ENCODE measurements around the gene MAK.
"Not testable (repeated sequence)": the region's sequence is repeated elsewhere in the genome, so short reads cannot be mapped to it uniquely, and the experiment has no call there.

Gene MAK

GRCh38 chr6:10874207-10874606 lies 35.9 kb upstream of the MAK start:
- no peak for TF ChIP-seq CTCF (IDR thresholded peaks at IDR 0.05; ENCODE audit: unreplicated experiment in 3 of 3)
- H3K27me3 Mint-ChIP-seq (ENCODE audit: low read depth) = peaks cover 28% of the 10 kb centered on the region
- no peaks in the 10 kb centered on the region for H3K36me3 Mint-ChIP-seq (ENCODE audit: low read depth)

DNA sequence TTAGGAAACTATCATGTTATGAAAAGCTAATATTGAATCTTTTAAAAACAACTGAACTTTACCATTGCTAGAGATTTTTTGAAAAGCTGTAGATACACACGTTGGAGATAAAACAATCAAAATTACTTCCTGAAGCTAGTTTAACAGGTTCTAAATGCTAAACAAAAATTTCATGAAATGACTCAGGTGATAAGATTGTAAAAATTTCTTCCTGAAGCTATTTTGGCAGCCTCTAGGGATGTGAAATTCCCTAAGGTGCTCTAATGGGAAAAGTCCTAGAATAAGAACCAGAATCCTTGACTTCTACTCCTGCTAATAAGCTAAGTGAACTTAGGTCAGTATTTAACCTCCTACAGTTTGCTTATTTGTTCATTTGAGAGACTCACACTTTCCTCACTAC lies 35.0 kb upstream of the MAK start:
- Mint-ChIP-seq H3K4me3 (no peak overlapping the region), H3K27ac (no peak overlapping the region), H3K9me3 (no peaks in the 10 kb centered on the region), H3K27me3 (ENCODE audit: low read depth) (peaks cover 21% of the 10 kb centered on the region), H3K4me1 (no peaks in the 10 kb centered on the region), H3K36me3 (ENCODE audit: low read depth) (no peaks in the 10 kb centered on the region)
- TF ChIP-seq CTCF (IDR thresholded peaks at IDR 0.05; ENCODE audit: unreplicated experiment in 3 of 3) = no peak

More at GRCh38 chr6:10874207-10874606, 35.9 kb upstream of the MAK start:
- Mint-ChIP-seq H3K4me3 (no peak overlapping the region), H3K27ac (no peak overlapping the region), H3K9me3 (no peaks in the 10 kb centered on the region), H3K4me1 (no peaks in the 10 kb centered on the region)

- Mint-ChIP-seq H3K9me3 (no peaks in the 10 kb centered on the region), H3K27ac (no peak overlapping the region), H3K4me1 (no peaks in the 10 kb centered on the region), H3K36me3 (ENCODE audit: low read depth) (no peaks in the 10 kb centered on the region), H3K27me3 (ENCODE audit: low read depth) (no peaks in the 10 kb centered on the region), H3K4me3 (no peak overlapping the region)
- no peak for TF ChIP-seq CTCF (IDR thresholded peaks at IDR 0.05; ENCODE audit: unreplicated experiment in 3 of 3)
These were observed 29.6 kb upstream of the MAK start for GRCh38 chr6:10867952-10868351.

DNA sequence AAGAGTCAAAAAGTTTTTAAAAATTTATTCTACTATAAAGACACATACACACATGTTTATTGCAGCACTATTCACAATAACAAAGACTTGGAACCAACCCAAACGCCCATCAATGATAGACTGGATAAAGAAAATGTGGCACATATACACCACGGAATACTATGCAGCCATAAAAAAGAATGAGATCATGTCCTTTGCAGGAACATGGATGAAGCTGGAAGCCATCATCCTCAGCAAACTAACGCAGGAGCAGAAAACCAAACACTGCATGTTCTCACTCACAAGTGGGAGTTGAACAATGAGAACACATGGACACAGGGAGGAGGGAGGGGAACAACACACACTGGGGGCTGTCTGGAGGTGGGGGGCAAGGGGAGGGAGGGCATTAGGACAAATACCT lies 28.4 kb upstream of the MAK start:
- not testable (repeated sequence) for H3K27me3 Mint-ChIP-seq (ENCODE audit: low read depth); H3K27ac Mint-ChIP-seq; H3K9me3 Mint-ChIP-seq; H3K4me3 Mint-ChIP-seq; H3K36me3 Mint-ChIP-seq (ENCODE audit: low read depth); H3K4me1 Mint-ChIP-seq

- not testable (repeated sequence) for H3K36me3 Mint-ChIP-seq (ENCODE audit: low read depth); H3K27me3 Mint-ChIP-seq (ENCODE audit: low read depth); H3K4me3 Mint-ChIP-seq; H3K9me3 Mint-ChIP-seq; H3K4me1 Mint-ChIP-seq; H3K27ac Mint-ChIP-seq
These were observed 24.7 kb upstream of the MAK start for GRCh38 chr6:10863031-10863430.

DNA sequence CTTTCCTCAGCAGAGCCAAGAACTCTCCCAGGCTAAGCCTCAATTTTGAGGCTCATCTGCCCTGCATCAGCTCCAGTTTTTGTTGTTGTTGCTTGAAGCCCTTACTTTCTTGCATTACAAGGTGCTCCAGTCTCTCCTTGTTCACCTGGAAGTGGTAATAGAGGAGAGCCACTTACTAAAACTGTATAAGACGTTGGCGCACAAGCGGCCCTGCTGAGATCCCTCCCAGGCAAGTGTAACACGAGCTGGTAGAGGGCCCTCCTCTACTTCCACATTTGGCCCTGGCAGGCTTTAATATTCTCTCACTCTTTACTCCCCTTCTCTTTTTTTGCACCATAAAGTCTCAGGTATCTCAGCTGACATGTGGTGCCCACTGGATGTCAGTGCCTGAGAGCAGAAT lies 24.0 kb upstream of the MAK start:
- TF ChIP-seq CTCF (IDR thresholded peaks at IDR 0.05; ENCODE audit: unreplicated experiment in 3 of 3) = no peak
- no peaks in the 10 kb centered on the region for H3K9me3 Mint-ChIP-seq
- H3K36me3 Mint-ChIP-seq (ENCODE audit: low read depth) = no peaks in the 10 kb centered on the region
- H3K27me3 Mint-ChIP-seq (ENCODE audit: low read depth) = no peaks in the 10 kb centered on the region
- no peak overlapping the region for H3K4me3 Mint-ChIP-seq
- H3K27ac Mint-ChIP-seq = no peak overlapping the region
- H3K4me1 Mint-ChIP-seq = no peaks in the 10 kb centered on the region

GRCh38 chr6:10861086-10861485 lies 22.7 kb upstream of the MAK start:
- Mint-ChIP-seq H3K4me3 (no peak overlapping the region), H3K36me3 (ENCODE audit: low read depth) (no peaks in the 10 kb centered on the region), H3K9me3 (no peaks in the 10 kb centered on the region), H3K27ac (no peak overlapping the region), H3K4me1 (no peaks in the 10 kb centered on the region), H3K27me3 (ENCODE audit: low read depth) (no peaks in the 10 kb centered on the region)
- TF ChIP-seq CTCF (IDR thresholded peaks at IDR 0.05; ENCODE audit: unreplicated experiment in 3 of 3) = no peak

Data from nephron (organoid).